Neutrophil (primary cell): ENCODE results near the gene RBM3.
"Not testable (repeated sequence)": the region's sequence is repeated elsewhere in the genome, so short reads cannot be mapped to it uniquely, and the experiment has no call there.

Experiments used
- H3K27ac ChIP-seq: fragments of 200-600 bp; sonication (generic); 2 replicates; pipeline ENCODE4 v1.5.1; 2016; ENCODE audit warnings: mild to moderate bottlenecking, moderate library complexity
- H3K27me3 ChIP-seq: fragments of 200-600 bp; sonication (generic); 2 replicates; pipeline ENCODE4 v1.6.0; 2016; ENCODE audit warnings: mild to moderate bottlenecking
- H3K36me3 ChIP-seq: fragments of 200-600 bp; sonication (generic); 2 replicates; pipeline ENCODE4 v1.5.1; 2017
- H3K4me1 ChIP-seq, 2 experiments: fragments of 200-600 bp in 1 of 2; sonication (generic) in 1 of 2; 1 replicate in 1 of 2; 2 replicates in 1 of 2; pipeline versions ENCODE4 v1.5.1 to v1.6.1; 2013 to 2016; ENCODE audit warnings: low read depth in 1 of 2, low read length in 1 of 2, mild to moderate bottlenecking in 1 of 2, moderate library complexity in 1 of 2; ENCODE audit not compliant: control insufficient read depth in 1 of 2, insufficient read depth in 1 of 2
- H3K4me3 ChIP-seq, 2 experiments: fragments of 200-600 bp in 1 of 2; sonication (generic) in 1 of 2; 1 replicate in 1 of 2; 2 replicates in 1 of 2; pipeline ENCODE4 v1.5.1; 2013 to 2016; ENCODE audit warnings: low read depth in 1 of 2, low read length in 1 of 2, mild to moderate bottlenecking in 1 of 2, moderate library complexity in 1 of 2
- H3K9me3 ChIP-seq: fragments of 200-600 bp; sonication (generic); 2 replicates; pipeline ENCODE4 v1.5.1; 2016
- CTCF ChIP-seq: fragments of 200-600 bp; sonication (generic); IDR thresholded peaks from 2 replicates; pipeline ENCODE4 v1.5.1; 2016; ENCODE audit warnings: antibody characterized with exemption

RBM3 gene

GRCh38 chrX:48574270-48575266 is at the start of gene RBM3:
Gene RBM3, plus strand, starts transcription at chrX:48574484. Its CDS starts 697 bp downstream, at chrX:48575181.
- Histone ChIP-seq H3K4me3 (peak within 1 kb of the TSS; percentile 95 to 97), H3K9me3 (no peaks in the 10 kb centered on the region), H3K27ac (peak within 1 kb of the TSS; percentile 97), H3K36me3 (peaks cover 26% of the 10 kb centered on the region), H3K4me1 (peaks cover 14 to 17% of the 10 kb centered on the region in 2 experiments), H3K27me3 (no peaks in the 10 kb centered on the region)
- no peak for TF ChIP-seq CTCF

GRCh38 chrX:48525853-48526252 is 48.4 kb upstream of the RBM3 start:
- peaks cover 5 to 12% of the 10 kb centered on the region in 2 experiments for H3K4me1 ChIP-seq
- not testable (repeated sequence) for H3K9me3 ChIP-seq, H3K27me3 ChIP-seq, H3K36me3 ChIP-seq, H3K4me3 ChIP-seq, H3K27ac ChIP-seq

- Histone ChIP-seq H3K27ac (no peak overlapping the region), H3K4me1 (no peaks in the 10 kb centered on the region), H3K4me3 (no peak overlapping the region), H3K27me3 (no peaks in the 10 kb centered on the region), H3K36me3 (no peaks in the 10 kb centered on the region), H3K9me3 (no peaks in the 10 kb centered on the region)
- TF ChIP-seq CTCF, result no peak
Measured at GRCh38 chrX:48530736-48531135, 43.5 kb upstream of the RBM3 start.

GRCh38 chrX:48531358-48531959 is 42.8 kb upstream of the RBM3 start:
- H3K27me3 ChIP-seq, result no peaks in the 10 kb centered on the region
- H3K4me3 ChIP-seq, result no peak overlapping the region
- H3K36me3 ChIP-seq, result no peaks in the 10 kb centered on the region
- no peaks in the 10 kb centered on the region for H3K9me3 ChIP-seq
- no peak for TF ChIP-seq CTCF
- no peaks in the 10 kb centered on the region for H3K4me1 ChIP-seq
- H3K27ac ChIP-seq, result peak overlapping the region; percentile 13

GRCh38 chrX:48532161-48532560 is 42.1 kb upstream of the RBM3 start:
- Histone ChIP-seq H3K27me3 (no peaks in the 10 kb centered on the region), H3K4me3 (no peak overlapping the region), H3K4me1 (peaks cover 0 to 3% of the 10 kb centered on the region in 2 experiments), H3K36me3 (no peaks in the 10 kb centered on the region), H3K27ac (no peak overlapping the region), H3K9me3 (no peaks in the 10 kb centered on the region)
- TF ChIP-seq CTCF, result no peak

GRCh38 chrX:48533165-48533564 is 41.1 kb upstream of the RBM3 start:
- Histone ChIP-seq H3K27me3 (no peaks in the 10 kb centered on the region), H3K9me3 (no peaks in the 10 kb centered on the region), H3K4me3 (no peak overlapping the region), H3K36me3 (no peaks in the 10 kb centered on the region), H3K4me1 (peaks cover 5% of the 10 kb centered on the region in 2 experiments), H3K27ac (no peak overlapping the region)
- TF ChIP-seq CTCF, result no peak
